Muscle of arm (tissue), 14 donors: ENCODE results near the gene MS4A6E. TPM values are rescaled to one million over a fixed set of nuclear protein-coding genes. Genes with fewer than 3 reads are reported as not detected.
A peak's percentile ranks its signal among the peaks of the same experiment; 100 is the strongest.
"Not testable (repeated sequence)": the region's sequence is repeated elsewhere in the genome, so short reads cannot be mapped to it uniquely, and the experiment has no call there.

ENCODE experiments used
- DNase-seq: peaks from one replicate; pipeline ENCODE4 v3.0.0-alpha.2; 2013
- long read RNA-seq, 11 donors: transcript quantifications; one replicate each; lab custom pipeline, GENCODE V29; 2026
- polyA plus RNA-seq, 12 donors: library from polyadenylated mRNA; unstranded; fragments of 120-200 nt; gene quantifications; one replicate each; pipeline ENCODE4 v1.2.1, GENCODE V29; 2013; ENCODE audit not compliant: insufficient read length in 12 of 12

The MS4A6E gene
- polyA plus RNA-seq = not detected
- long read RNA-seq, donor 1 = 0 reads
- long read RNA-seq, donor 2 = 0 reads
- long read RNA-seq, donor 3 = 0 reads
- long read RNA-seq, donor 4 = 0 reads
- long read RNA-seq, donor 5 = 0 reads
- long read RNA-seq, donor 6 = 0 reads
- long read RNA-seq, donor 7 = 0 reads
- long read RNA-seq, donor 8 = 0 reads
- long read RNA-seq, donor 9 = 0 reads
- long read RNA-seq, donor 10 = 0 reads
- long read RNA-seq, donor 11 = 0 reads

- no peak for DNase-seq
Measured at GRCh38 chr11:60326955-60327354, at the start of gene MS4A6E. Gene MS4A6E (plus strand): TSS chr11:60327255. CDS start chr11:60334896, 7,641 bp downstream.

DNA sequence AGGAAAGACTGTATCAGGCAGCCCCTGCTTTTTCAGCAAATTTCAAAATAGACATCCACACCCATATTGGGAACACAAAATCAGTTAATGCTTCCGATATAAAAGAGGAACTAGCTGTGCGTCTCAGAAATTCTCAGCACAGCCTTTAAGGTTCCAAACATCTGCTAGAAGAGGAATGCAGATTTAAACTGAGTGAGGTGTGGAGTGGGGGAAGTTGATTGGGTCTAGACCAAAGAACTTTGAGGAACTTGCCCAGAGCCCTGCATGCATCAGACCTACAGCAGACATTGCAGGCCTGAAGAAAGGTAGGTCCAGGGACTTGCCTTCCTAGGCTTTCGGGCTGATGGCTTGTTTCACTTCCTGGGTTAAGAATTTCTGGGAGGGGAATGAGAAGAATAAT, 46.6 kb upstream of the MS4A6E start, which contains the start of gene MS4A4A:
Gene MS4A4A, plus strand, starts transcription at position 255 of the 400 bp plus-strand sequence. Its CDS starts 10 bp downstream, at position 265.
- DNase-seq = no peak

DNA sequence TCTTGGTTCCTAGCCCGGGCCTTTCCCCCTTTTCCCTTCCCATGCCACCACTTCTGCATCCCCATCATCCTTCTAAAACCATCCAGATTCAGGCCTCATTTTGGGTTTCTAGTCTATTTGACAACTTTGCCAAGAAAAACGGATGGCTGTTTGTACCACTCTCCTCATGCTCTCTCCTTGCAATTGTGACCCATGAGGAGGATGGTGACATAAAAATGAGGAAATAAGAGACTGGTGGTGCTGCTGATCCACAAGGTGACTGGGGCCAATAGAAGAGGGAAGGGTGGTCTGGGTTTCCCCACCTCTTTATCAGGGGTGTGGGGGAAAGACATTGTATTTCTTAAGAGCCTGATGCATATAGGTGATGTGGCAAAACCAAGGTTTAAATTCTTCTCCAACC, 45.6 kb upstream of the MS4A6E start:
- DNase-seq = no peak

GRCh38 chr11:60282286-60282685, 44.8 kb upstream of the MS4A6E start:
- no peak for DNase-seq

DNA sequence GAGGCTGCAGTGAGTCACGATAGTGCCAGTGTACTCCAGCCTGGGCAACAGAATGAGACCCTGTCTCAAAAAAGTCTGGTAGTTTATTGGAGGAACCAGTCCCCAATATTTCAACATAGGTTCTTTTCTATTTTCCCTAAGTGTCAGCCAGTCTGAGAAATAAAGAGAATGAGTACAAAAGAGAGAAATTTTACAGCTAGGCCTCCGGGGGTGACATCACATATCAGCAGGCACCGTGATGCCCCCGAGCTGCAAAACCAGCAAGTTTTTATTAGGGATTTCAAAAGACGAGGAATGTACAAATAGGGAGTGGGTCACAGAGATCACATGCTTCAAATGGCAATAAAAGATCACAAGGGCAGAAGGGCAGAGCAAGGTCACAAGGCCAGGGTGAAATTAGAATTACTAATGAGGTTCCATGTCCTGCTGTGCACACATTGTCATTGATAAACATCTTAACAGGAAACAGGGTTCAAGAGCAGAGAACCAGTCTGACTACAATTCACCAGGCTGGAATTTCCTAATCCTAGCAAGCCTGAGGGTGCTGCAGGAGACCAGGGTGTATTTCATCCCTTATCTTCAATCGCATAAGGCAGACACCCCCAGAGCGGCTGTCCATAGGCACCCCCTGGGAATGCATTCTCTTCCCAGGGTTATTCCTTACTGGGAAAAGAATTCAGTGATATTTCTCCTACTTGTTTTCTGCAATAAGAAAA, 41.5 kb upstream of the MS4A6E start:
- not testable (repeated sequence) for DNase-seq

GRCh38 chr11:60288531-60288930, 38.5 kb upstream of the MS4A6E start:
- DNase-seq = no peak

DNA sequence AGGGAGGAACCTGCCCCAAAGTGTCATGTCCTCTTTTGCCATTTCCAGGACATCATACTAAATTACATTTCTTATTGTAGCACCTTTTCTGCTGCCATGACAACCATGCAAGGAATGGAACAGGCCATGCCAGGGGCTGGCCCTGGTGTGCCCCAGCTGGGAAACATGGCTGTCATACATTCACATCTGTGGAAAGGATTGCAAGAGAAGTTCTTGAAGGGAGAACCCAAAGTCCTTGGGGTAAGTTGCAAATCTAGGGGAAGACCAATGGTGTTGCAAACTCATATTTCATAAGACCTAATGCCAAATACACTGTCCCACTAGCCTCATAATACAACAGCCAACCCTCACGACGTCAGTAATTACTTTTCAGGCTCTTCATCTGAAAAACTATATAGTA, 34.9 kb upstream of the MS4A6E start:
- no peak for DNase-seq

- DNase-seq = no peak
Measured at GRCh38 chr11:60301178-60301577, 25.9 kb upstream of the MS4A6E start.

GRCh38 chr11:60301884-60302283, 25.2 kb upstream of the MS4A6E start:
- not testable (repeated sequence) for DNase-seq

GRCh38 chr11:60303661-60304060, 23.4 kb upstream of the MS4A6E start:
- no peak for DNase-seq

DNA sequence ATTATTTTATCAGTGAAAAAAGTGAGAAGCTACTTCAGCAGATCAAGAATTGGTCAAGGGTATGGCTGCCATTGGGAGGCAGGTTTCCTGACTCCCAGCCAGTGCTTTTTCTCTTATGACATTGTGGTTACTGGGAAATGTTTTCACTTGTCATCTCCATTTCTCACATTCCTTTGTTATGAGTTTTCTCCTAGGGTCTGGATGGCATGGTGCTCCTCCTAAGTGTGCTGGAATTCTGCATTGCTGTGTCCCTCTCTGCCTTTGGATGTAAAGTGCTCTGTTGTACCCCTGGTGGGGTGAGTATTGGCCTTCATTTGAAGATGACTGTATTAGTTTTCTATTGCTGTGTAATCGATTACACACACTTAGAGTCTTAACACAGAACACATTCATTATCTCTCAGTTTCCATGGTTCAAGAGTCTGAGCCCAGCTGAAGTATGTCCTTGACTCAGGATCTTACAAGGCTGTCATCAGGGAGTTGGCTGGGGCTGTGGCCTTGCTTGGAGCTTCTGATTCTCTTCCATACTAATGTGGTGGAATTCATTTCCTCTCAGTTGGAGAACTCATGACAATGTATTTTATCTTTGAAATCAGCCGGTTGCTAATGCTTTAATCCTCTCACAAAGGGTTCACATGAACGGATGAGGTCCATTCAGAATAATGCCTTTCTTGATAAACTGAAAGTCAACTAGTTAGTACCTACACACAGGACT, 21.0 kb upstream of the MS4A6E start:
- DNase-seq = no peak

GRCh38 chr11:60307507-60308195, 19.4 kb upstream of the MS4A6E start:
- DNase-seq = no peak

DNA sequence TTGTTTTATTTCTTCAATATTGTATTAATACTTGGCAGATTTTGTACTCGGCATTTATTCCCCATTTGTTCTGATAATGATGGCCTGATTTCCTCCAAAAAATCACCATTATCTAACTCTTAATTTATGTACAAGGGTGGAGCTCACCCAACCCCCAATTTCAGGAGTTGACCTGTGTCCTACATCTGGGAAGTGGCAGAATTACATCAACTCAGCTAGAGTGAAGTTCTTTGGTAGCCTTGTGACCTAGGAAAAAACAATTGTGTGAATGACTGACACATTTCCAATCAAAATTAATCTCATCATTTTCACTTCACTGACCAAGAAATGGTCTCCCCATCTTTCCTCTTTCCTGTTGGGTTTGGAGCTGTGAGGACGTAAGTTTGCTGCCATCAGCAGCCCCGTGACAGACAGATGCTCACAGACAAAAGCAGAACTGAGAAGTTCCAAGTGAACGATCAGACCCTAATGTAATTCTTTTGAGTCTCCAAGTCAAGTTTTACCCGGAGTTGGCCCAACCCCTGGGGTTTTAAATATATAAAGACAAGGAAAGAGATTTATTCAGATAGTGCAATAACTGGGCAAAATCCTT, 16.6 kb upstream of the MS4A6E start:
- DNase-seq = peak; percentile 15

GRCh38 chr11:60314635-60315321, 12.3 kb upstream of the MS4A6E start:
- no peak for DNase-seq

- DNase-seq = no peak
Measured at GRCh38 chr11:60315871-60316270, 11.2 kb upstream of the MS4A6E start.

- DNase-seq = no peak
Measured at GRCh38 chr11:60316317-60316716, 10.7 kb upstream of the MS4A6E start.

GRCh38 chr11:60318726-60319125, 8.3 kb upstream of the MS4A6E start:
- DNase-seq = no peak

DNA sequence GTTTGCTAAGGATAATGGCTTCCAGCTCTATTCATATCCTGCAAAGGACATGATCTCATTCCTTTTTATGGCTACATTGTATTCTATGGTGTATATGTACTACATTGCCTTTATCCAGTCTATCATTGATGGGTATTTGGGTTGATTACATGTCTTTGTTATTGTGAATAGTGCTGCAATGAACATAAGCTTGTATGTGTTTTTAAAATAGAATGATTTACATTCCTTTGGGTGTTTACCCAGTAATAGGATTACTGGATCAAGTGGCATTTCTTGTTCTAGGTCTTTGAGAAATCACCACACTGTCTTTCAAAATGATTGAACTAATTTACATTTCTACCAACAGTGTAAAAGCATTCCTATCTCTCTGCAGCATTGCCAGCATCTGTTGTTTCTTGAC, 6.0 kb upstream of the MS4A6E start:
- no peak for DNase-seq

- DNase-seq = no peak
Measured at GRCh38 chr11:60328460-60328859, 1.4 kb downstream of the MS4A6E start.

GRCh38 chr11:60332846-60333245, 5.8 kb downstream of the MS4A6E start:
- no peak for DNase-seq

GRCh38 chr11:60334005-60334620, 7.1 kb downstream of the MS4A6E start:
- peak; percentile 38 for DNase-seq
